ENCODE data around the gene TRMT112. TPM values are rescaled to one million over a fixed set of nuclear protein-coding genes. Genes with fewer than 3 reads are reported as not detected.

Gene TRMT112
- total and polyA plus RNA-seq, 2 of the 8 experiments (the other 6 are each of a cell fraction or from before 2014, with no cell fraction given), result 300 to 650 TPM

DNA sequence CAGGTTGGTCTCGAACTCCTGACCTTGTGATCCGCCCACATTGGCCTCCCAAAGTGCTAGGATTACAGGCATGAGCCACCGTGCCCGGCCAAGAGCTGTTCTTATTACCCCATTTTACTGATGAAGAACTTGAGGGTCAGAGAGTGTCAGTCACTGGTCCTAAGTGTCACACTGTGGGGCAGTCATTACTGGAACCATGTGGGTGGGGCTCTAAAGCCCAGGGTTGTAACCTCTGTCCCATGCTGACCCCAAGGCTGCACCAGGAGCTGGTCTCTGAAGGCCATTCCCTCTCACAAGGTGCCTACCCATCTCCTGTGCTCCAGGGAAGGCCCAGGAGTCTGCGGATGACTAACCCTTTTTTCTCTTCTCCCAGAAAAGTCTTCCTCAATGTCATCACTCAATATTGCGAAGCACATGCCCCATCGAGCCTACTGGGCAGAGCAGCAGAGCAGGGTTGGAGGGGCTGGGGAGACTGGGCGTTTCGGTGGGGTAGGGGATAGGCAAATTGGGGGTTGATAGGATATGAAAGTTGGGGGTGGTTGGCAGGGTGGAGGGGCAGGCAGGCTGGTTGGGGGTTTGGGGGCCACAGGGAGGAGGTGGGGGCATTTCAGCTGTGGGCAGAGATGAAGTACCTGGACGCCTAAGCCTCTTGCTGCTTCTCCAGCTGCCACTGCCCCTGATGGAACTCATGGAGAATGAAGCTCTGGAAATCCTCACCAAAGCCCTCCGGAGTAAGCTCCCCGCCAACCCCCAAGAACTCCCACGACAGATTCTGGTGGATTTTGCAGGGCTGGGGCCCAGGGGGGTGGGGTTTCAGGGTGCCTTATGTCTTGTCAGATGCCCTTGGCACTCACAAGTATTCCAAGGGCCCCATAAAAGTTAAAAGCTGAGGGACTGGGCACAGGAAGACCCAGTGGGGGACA lies 14.0 kb downstream of the TRMT112 start:
- H3K4me1 ChIP-seq (replicated peaks in 1 of 4; ENCODE audit: control insufficient read depth in 3 of 4, insufficient read depth in 4 of 4, low read length in 3 of 4), result peaks cover 3 to 22% (median 19%) of the 10 kb centered on the region in 4 experiments; a peak in 6 of 7 replicates
- no peak overlapping the region for H3K23ac ChIP-seq (ENCODE audit: insufficient read length)
- no peak overlapping the region for H2BK15ac ChIP-seq (ENCODE audit: low read length)
- H3K79me2 ChIP-seq (ENCODE audit: control insufficient read depth in 1 of 2, insufficient read depth in 2 of 2, low read length in 2 of 2), result peaks cover 0 to 17% of the 10 kb centered on the region in 2 experiments; a peak in 2 of 4 replicates
- DNase-seq (ENCODE audit: low read depth in 1 of 2, low spot score in 2 of 2) (no peak), FAIRE-seq (no peak)
- ChIA-PET CTCF (ENCODE audit: partially characterized antibody) (interaction anchor here (0.6 to 20.8 kb wide), 25 partner anchors 8 to 683 kb away, joined by 3 to 614 read pairs (median 4); partner anchors contain the start of genes BAD, CCDC88B, FERMT3 and GPR137), POLR2A (ENCODE audit: partially characterized antibody) (interaction anchor here (0.9 to 5.6 kb wide), 21 partner anchors 10 to 384 kb away, joined by 3 to 57 read pairs (median 6); partner anchors contain the start of genes BAD, FERMT3, GPR137 and PLCB3)
- H4K91ac ChIP-seq (replicated peaks; ENCODE audit: insufficient read length, low read length), result no peak overlapping the region
- 89% methylated on average over 13 of the region's 13 CpGs; no CpG with 5 or more reads in 1 of the 2 experiments for WGBS, 2 experiments (ENCODE audit: extremely low coverage in 1 of 2, insufficient coverage in 1 of 2, insufficient read length in 1 of 2, insufficient replicate concordance in 2 of 2, low coverage in 1 of 2, low lambda C conversion rate in 2 of 2, missing lambda C conversion rate in 1 of 2)
- TF ChIP-seq BACH1 (IDR thresholded peaks at IDR 0.05; ENCODE audit: low read length) (no peak), EGR1 (IDR thresholded peaks at IDR 0.05; ENCODE audit: borderline replicate concordance, low read depth, low read length) (no peak), JUND (IDR thresholded peaks at IDR 0.05; ENCODE audit: low read length) (no peak), MAFK (IDR thresholded peaks at IDR 0.05; ENCODE audit: low read depth, low read length) (no peak)
- TF ChIP-seq, protein P1, sequence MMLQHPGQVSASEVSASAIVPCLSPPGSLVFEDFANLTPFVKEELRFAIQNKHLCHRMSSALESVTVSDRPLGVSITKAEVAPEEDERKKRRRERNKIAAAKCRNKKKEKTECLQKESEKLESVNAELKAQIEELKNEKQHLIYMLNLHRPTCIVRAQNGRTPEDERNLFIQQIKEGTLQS (IDR thresholded peaks at IDR 0.05; ENCODE audit: insufficient read depth, low read depth, low read length), result no peak
- H2BK120ac ChIP-seq (replicated peaks; ENCODE audit: low read depth, low read length), result no peak overlapping the region
- H2BK20ac ChIP-seq (ENCODE audit: low read length), result no peak overlapping the region
- H3K27me3 ChIP-seq (replicated peaks in 1 of 4; ENCODE audit: control insufficient read depth in 3 of 4, extremely low read depth in 1 of 4, insufficient read depth in 3 of 4, low read length in 3 of 4), result peaks cover 20 to 41% (median 29%) of the 10 kb centered on the region in 4 experiments
- no peak overlapping the region for H3K9ac ChIP-seq (replicated peaks in 1 of 4; ENCODE audit: extremely low read depth in 1 of 4, low read depth in 3 of 4, low read length in 3 of 4)
- no peak overlapping the region for H2BK5ac ChIP-seq (ENCODE audit: low read depth, low read length)
- 0 out of 8 replicates have a peak overlapping the region, but pooled peaks of 2 of the 4 experiments have one; percentile 57 to 59 for H3K4me3 ChIP-seq (ENCODE audit: extremely low read depth in 1 of 4, insufficient read depth in 2 of 4, low read depth in 3 of 4, low read length in 4 of 4)
- H4K20me1 ChIP-seq (replicated peaks in 1 of 2; ENCODE audit: control insufficient read depth in 1 of 2, insufficient read depth in 2 of 2, low read length in 2 of 2), result peaks cover 2 to 3% of the 10 kb centered on the region in 2 experiments
- no peak overlapping the region for H2AK5ac ChIP-seq (ENCODE audit: low read depth, low read length)
- no peak overlapping the region for H4K5ac ChIP-seq (ENCODE audit: insufficient read length, low read depth, low read length)
- H3K9me3 ChIP-seq (ENCODE audit: insufficient read depth in 2 of 2, low read depth in 1 of 2, low read length in 1 of 2), result no peaks in the 10 kb centered on the region; a peak in 1 of 4 replicates
- H3K18ac ChIP-seq (ENCODE audit: extremely low read depth, low read length), result no peak overlapping the region; the same call in 1 of the 2 replicates
- H4K8ac ChIP-seq (ENCODE audit: extremely low read depth, insufficient read depth, low read length), result no peak overlapping the region
- no peak overlapping the region for H3K27ac ChIP-seq (ENCODE audit: low read depth, low read length)
- no peak overlapping the region for H3K56ac ChIP-seq (replicated peaks; ENCODE audit: insufficient read length, low read depth, low read length)
- H3K79me1 ChIP-seq (ENCODE audit: low read depth, low read length), result peaks cover 11% of the 10 kb centered on the region; the same call in 1 of the 2 replicates
- H3K14ac ChIP-seq (ENCODE audit: insufficient read length), result no peak overlapping the region
- H3K4me2 ChIP-seq (ENCODE audit: insufficient read depth in 1 of 2, low read depth in 2 of 2, low read length in 2 of 2), result peak overlapping the region in 1 of 2 experiments; percentile 38; a peak in 2 of 4 replicates
- no peak overlapping the region for H3K4ac ChIP-seq (replicated peaks; ENCODE audit: insufficient read length, low read depth, low read length)
- H3K23me2 ChIP-seq (ENCODE audit: low read depth, low read length), result peaks cover 15% of the 10 kb centered on the region; the same call in 1 of the 2 replicates
- no peak overlapping the region for H2BK12ac ChIP-seq (ENCODE audit: low read depth, low read length)
- H3K36me3 ChIP-seq (ENCODE audit: control insufficient read depth in 2 of 4, insufficient read depth in 4 of 4, low read length in 3 of 4), result no peaks in the 10 kb centered on the region; a peak in 1 of 8 replicates
- H2AFZ ChIP-seq (ENCODE audit: low read length), result no peak overlapping the region
